GM21737 (cell line): Measurements from ENCODE around the gene KCNJ6.
A peak's percentile ranks its signal among the peaks of the same experiment; 100 is the strongest.
"Not testable (repeated sequence)": the region's sequence is repeated elsewhere in the genome, so short reads cannot be mapped to it uniquely, and the experiment has no call there.

Experiments used
- ATAC-seq: cut with Tn5 transposase; IDR thresholded peaks from one replicate; pipeline ENCODE4 v1.9.1; 2021; ENCODE audit warnings: mild to moderate bottlenecking, moderate library complexity; ENCODE audit not compliant: unreplicated experiment

The KCNJ6 gene

DNA sequence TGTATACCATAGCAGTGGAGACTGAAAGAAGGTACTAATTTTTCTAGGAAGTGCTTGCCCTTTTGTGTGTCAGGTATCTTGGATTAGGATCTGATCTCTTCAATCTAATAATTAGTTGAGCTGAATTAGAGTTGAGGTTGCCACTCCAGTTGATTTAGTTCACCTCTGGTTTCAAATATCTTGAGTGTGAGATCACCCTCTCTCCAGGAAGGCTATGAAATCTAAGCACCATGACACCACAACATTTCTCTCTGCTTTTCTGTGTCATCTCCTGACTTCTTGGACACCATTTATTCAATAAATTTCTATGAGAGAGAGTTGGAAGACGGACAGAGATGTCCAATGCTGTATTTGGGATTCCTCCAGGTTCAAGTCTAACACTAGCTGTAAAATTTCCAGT, 336.9 kb downstream of the KCNJ6 start:
- ATAC-seq: no peak

DNA sequence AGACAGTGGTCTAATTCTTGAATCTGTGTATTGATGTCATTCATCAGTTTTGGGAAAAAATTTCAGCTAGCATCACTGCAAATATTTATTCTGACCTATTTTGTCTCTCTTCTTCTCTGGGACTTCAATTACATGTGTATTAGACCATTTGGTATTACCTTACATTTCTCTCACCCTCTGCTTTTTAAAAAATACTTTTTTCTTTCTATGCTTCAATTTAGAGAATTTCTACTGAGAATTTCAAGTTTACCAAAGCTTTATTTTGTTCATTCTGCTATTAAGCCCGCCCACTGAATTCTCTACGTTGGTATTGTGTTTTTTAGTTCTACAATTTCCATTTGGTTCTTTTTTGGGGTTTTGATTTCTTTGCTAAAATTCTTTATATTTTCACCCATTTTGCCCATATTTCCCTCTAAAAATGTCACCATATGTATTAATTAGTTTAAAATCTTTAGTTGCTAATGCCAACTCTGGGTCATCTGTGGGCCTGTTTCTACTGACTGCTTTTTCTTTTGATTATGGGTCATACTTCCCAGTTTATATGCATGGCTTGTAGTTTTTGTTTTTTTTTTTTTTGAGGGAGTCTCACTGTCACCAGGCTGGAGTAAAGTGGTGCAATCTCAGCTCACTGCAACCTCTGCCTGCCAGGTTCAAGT, 337.7 kb downstream of the KCNJ6 start:
- ATAC-seq: no peak

DNA sequence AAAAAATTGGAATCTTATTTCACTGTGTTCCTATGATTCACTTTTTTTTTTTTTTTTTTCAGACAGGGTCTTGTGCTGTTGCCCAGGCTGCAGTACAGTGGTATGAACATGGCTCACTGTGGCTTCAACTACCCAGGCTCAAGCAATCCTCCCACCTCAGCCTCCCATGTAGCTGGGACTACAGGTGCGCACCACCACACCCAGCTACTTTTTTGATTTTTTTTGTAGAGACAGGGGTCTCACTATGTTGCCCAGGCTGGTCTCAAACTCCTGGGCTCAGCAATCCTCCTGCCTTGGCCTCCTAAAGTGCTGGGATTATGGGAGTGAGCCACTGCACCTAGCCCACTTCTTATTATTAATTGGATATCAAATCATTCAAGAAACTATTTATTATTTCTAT, 339.3 kb downstream of the KCNJ6 start:
- not testable (repeated sequence) for ATAC-seq

DNA sequence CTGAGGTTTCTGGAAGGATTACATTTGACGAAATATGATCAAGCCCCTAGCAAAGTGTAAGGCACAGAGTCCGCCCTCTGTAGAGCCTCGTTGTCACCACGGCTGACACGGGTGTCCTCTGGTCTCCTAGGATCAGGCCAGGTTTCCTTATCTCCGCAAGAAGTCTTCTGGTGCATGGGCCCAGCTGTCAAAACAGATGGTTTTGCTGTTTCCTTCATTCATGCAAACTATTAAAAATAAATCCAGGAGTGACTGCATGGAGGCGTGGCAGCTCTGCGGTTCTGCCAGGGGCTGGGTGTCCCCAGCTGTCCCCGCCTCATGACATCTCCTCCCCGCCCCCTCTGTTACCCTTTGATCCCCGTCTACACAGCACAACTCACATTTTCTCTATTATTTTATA, 340.7 kb downstream of the KCNJ6 start:
- ATAC-seq: no peak

DNA sequence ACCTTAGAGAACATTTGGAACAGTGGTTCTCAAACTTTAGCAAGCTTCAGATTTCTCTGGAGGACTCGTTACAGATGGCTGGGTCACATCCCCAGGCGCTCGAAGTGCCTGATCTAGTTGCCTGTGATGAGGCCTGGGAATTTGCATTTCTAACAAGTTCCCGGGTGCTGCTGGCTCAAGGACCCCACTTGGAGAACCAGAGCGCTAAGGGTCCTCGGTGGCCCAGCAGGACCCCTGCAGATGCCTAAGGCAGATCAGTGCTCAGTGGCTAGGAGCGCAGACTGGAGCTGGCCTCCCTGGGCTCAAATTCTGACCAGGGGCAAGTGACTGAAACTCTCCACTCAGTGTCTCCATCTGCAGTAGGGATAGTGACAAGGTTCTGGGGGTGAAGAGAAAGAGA, 341.5 kb downstream of the KCNJ6 start:
- no peak for ATAC-seq

DNA sequence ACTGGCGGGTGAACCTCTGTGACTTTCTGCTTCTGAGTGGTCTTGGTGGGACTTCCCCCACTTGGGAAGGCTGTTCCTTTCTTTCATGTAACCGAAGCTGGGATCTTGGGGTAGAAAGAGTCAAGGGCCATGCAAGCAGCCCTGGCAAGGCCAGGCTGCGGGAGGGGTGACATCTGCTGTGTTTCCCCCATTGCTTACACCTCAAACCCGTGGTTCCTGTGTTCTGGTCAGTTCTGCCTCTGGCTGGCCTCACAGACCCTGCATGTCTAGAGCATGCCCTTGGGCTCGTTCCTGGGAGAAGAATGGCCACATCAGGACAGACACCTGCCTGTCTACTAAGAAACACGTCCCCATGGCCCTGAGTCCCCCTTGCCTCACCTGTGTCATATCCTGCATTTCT, 341.9 kb downstream of the KCNJ6 start:
- no peak for ATAC-seq

DNA sequence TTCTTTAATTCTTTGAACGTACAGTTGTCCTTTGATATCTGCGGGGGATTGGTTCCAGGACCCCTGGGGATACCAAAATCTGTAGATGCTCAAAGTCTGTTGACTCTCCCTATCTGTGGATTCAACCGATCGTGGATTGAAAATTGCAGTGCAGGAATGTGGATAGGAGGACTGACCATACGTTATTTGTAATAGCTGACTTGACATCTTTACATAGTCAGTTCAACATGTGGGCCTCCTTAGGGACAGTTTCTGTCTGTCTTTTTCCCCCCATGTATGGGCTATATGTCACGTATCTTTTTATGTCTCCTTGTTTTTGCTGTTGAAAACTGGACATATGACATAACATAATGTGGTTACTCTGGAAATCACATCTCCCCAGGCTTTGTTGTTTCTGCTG, 344.8 kb downstream of the KCNJ6 start:
- ATAC-seq: no peak

DNA sequence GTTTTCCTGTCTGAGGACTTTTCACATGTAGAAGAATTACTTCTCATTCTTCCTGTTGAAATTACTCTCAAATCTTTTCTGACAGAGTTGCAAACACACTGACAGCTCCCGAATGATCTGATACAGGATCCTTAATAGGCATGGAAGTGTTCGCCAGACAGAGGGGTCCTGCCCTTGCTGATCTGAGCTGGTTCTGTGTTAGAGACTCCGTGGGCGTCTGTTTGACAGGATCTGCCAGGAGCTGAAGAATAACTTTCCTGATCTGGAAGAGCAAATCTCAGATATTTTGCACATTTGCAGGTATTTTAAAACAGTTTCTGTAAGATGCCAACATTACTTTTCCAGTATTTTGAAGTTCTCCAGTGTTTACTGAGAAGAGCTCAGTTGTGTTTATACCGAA, 347.3 kb downstream of the KCNJ6 start:
- no peak for ATAC-seq

DNA sequence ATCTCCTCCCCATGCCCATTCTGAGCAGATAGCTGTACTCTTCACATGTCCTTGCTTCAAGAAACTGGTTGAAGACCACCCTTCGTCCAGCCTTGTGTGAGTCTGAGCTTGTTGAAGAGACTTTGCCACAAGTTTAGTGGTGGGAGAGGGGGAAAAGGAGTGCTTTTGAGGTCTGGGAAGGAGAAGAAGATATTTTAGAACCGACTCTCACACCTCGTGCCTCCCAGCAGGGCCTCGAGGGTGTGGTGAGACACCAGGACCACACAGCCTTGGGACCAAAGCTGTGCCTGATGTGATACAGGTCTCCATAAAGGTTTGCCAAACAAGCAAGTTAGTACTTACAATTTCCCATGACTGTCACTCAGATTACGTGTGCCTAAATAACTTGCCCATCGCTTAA, 347.8 kb downstream of the KCNJ6 start:
- no peak for ATAC-seq

DNA sequence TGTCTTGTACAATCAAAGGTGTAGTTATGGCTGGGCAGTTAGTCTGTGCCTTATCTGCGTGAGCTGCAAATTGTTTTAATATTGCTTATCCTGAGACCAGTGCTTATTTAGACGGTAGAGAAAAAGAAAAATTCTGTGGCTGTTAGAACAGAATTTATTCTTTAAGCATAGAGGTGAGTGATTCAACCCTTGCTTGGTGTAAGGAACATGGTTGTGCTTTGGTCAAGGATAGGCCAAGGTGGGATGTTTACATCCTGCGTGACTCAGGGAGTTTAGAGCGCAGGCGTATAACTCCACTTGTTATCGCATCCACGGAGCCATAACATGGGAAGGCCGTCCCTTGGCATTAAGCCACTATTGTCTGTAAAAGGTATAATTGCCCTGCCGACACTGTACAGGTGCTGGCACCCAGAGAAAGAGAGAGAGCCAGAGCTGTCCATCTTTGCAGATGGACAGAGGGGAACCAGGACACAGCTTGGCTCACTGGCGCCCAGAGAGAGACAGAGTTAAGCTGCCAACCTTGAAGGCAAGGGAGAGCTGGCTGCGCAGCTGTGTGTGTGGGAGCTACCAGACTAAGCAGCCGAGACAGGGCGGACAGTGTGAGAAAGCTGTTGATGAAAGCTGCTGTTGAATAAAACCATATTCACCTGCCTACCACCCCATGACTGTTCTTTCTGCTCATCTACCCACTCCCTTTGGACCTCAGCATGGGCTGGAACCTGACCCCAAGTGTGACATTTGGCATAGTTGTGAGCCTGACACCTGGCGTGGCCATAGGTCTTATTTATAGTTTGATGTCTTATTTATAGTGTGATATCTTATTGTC, 349.3 kb downstream of the KCNJ6 start:
- no peak for ATAC-seq

DNA sequence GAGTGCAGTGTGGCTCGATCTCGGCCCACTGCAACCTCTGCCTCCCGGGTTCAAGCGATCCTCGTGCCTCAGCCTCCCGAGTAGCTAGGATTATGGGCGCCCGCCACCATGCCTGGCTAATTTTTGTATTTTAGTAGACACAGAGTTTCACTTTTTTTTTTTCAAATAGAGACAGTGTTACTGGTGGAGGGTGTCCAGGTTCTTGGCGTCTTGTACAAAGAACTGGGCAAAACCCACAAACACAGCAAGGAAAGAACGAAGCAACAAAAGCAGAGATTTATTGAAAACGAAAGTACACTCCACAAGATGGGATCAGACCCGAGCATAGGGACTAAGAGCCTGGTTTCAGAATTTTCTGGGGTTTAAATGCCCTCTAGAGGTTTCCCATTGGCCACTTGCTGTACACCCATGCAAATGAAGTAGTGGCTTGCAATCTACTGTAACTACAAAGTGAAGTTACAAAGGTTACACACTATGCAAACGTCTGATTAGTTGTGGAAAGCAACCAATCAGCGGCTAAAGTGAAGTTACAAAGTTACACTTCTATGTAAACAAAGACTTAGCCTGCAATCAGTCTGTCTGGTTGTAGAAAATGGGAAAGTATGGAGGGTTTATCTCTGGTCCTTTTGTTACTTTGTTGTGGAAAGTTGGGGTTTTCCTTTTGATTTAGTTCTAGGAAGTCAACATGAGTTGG, 350.6 kb downstream of the KCNJ6 start:
- no peak for ATAC-seq

DNA sequence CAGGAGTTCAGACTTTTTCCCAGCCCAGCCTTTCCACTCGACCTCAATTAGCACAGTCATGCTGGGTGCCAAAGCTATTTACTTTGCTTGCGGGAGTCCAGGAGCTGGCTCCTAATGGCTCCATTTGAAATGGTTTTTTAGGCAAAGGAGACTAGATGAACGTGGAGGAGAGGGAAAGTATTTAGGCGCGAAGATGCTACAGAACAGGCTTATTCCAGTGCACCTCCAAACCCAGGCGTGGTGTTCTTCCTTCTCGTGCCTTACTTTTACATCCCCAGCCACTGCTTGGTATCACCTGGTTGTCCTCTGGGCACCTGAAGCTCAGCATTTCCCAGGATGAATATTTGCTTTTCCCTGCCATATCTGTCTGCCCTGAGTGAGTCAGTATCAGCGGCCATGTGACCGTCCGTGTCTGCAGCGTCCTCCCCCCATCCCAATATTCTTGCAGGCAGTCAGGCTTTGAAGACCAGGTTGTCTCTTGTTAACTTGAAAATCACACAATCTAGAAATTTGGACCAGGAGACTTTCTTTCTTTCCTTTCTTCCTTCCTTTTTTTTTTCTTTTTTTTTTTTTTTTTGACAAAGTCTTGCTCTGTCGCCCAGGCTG, 351.2 kb downstream of the KCNJ6 start:
- ATAC-seq: no peak

DNA sequence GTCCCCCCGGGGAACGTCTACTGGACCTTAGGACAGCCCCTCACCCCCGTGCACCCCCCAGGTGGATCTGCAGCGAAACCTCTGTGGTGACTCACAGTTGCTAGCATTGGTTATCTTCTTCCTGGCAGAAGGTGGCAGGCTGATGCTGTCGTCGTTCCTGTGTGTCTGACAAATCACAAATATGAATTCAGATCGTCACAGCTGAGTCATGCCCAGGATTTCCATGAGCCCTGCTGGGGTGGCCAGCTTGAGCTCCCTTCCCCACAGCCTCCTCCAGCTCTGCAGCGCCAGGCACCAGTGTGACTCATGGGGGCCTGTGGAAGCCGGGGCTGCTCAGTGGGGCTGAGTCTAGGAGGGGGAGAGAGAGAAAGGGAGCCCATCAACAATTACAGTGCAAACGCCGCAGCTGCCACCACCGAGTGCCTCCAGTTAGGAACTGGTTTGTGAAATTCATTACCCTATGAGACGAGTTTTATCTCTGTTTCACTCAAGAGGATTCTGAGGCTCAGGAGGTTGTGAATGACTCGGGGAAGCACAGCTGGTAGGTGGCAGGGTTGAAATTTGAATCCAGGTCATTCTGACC, 351.8 kb downstream of the KCNJ6 start:
- ATAC-seq: peak; percentile 31

DNA sequence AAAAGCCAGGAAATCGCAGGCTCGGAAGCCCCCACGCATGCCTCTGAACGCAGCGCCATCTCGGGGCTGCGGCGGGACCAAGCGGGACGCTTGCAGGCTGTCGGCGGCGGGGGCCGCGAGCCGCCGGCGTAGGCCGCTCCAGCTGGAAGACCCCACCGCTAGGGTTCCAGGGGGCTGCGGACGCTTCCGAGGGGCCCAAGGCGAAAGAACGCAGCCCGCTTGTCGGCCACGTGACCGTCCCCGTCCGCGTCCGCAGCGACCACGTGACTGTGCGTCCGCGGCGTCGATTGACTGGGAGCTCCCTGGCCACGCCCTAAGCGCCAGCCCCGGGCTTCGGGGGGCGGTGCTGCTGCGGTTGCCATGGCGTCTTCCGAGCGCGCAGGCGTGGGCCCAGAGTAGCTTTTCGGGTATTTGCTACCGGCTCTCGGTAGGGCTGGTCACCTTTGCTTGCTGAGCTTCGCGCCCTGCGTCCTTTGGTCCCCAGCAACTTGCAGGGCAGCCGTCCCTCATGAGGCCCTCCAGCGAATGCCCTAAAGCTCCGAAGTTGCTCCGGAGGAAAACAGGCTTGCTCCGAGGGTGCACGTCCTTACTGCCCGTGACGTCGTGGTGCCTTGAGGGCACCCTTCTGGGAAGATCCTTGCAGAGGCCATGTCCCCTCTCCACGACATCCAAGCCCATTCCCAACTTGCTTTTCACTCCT, 352.5 kb downstream of the KCNJ6 start:
- peak; percentile 89 for ATAC-seq

DNA sequence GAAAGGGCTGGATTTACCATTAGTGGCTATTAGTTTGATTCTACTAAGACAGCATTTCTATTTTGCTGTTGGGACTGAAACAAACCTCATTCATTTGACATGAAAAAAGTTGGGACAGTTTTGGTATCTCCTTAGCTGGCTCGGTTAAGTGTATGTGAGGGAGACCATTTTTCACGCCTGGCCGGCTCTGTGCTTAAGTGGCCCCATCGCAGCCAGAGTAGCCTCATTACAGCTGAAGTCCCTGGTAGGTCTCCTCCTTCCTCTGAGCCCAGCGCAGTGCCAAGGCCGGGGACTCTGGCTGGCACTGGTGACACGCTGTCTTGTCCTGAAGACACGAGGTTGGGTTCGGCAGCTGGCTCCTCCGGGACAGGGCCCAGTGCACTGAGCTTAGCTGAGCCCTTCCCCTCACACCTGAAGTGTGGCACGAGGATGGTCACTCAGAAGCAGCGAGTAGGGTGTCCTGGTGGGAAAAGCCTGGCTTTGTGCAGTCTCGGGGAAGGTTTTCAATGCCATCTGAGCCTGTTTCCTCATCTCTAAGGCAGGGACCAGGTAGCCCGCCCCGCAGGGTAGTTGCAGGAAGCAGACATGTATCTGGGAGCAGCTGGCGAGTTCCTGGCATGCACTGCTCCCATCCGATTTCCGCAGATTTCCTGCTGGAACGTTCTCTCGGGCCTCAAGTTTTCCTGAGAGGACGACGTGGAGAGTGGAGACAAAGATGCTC, 353.2 kb downstream of the KCNJ6 start:
- ATAC-seq: no peak

DNA sequence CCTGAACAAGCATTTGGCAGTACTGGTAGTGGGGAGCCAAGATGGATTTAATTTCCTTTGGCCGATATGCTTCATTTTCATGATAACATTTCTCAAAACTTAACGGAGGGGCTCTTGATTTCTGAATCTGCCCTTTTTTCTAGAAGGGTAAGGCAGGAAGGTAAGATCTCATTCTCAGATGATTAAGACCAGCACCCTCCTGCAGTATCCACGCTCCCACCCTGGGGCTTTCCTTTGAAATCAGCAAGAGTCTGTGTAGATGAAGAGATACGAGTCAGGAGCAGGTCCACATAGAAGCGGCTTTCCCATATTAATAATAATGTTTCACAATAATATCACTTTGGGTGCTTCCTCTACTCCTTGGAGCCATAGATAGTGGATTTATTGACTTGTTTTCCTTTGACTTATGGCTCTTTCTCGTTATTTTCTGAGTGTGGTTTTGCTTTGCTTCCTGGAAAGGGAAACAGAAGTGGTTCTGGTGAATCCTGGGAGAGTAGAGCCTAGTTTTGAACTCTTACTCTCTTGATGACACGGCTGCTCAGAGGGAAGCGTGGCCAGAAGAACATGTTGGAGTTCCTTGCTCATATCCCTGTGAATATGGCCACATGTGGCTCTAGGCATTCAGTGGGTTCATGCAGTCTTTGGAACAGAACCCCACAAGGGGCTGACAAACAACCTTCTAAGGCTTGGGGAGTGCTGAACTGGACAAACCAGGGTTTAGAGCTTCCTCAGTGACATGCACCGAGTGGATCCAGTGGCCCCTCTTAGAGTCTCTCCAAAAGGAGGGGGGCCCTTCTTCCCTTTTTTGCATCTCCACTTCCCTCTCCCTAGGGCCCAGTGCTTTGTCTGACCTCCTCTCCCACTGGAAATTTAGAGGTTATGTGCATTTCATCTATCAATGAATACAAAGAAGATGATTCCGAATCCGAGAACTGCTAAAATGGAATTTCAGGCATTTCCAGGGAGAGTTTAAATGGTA, 354.0 kb downstream of the KCNJ6 start:
- ATAC-seq: no peak

DNA sequence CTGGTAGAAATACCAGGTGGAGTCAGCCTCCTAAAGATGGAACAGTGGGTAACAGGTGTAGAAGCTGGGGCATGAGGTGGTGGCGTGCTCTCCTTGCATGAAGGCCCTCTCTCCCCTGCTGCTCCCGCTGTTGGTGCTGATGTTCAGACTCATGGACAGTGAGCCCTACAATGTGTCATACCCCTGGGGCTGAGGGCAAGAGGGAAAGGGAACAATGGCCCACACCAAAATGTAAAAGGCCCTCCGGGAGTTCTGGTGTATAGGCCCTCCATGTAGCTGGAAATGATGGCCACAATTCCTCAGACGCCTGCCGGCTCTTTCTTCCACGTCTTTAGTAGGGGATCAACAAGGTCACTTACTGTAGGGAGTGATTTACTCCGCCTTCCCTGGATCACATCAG, 354.8 kb downstream of the KCNJ6 start:
- no peak for ATAC-seq

DNA sequence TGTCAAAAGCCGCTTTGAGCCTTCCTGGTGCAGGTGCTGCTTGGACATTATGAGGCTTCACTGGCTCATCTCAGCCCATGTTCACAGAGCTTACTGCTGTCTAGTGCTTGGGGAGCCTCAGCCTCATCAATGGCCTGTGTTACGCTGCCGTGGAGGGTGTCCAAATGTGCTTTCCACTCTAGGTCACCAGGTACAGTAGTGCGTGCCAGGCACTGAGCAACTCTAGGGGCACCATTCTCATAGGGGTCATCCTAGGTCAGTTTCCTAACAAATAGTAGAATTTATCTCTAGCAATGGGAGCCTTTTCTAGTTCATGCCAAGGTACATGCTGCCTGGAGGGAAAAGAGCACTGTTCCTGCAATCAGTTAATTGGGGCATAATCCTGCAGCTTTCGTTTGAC, 355.9 kb downstream of the KCNJ6 start:
- ATAC-seq: no peak

DNA sequence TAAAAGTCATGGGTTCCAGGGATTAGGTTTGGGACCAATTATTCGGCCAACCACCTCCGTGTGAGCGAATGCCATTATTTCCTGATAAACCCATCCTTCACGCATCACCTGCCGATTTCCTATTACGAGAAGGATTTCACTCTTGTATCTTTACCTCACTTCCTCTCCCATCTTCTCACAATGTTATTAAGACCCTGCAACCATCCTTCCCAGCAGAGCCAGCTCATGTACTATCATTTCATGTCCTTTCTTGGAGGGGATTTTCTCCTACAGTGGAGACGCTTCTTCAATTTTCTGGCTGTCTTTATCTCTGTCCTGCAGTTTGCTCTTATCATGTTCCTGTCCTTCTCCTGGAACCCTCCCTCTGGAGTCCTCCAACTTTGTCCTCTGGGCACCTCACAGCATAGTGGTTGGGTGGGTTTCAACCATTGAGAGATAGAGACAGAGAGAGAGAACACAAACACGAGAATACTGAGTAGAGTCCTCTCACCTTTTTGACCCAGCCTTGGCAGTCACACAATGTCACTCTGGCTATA, 357.5 kb downstream of the KCNJ6 start:
- ATAC-seq: no peak
